H9 (cell line): ENCODE measurements around the gene RCAN3. TPM values are rescaled to one million over a fixed set of nuclear protein-coding genes. Genes with fewer than 3 reads are reported as not detected.

Experiments used
- DNase-seq: peaks from one replicate; pipeline ENCODE4 v3.0.0-alpha.2; 2017
- H2AFZ ChIP-seq: one replicate; pipeline ENCODE4 v1.6.1; 2013; ENCODE audit warnings: mild to moderate bottlenecking, low read length, control low read depth, moderate library complexity
- H2AK5ac ChIP-seq: 2 replicates; pipeline ENCODE4 v1.6.1; 2013; ENCODE audit warnings: low read length, control low read depth, mixed read lengths; ENCODE audit not compliant: insufficient read length
- H2BK120ac ChIP-seq: one replicate; pipeline ENCODE4 v1.6.1; 2013; ENCODE audit warnings: low read depth, mild to moderate bottlenecking, low read length, control low read depth, inconsistent platforms; ENCODE audit not compliant: poor library complexity, severe bottlenecking
- H2BK12ac ChIP-seq: 2 replicates; pipeline ENCODE4 v1.6.1; 2013; ENCODE audit warnings: low read length, control low read depth, mixed read lengths, low read depth; ENCODE audit not compliant: insufficient read length
- H2BK15ac ChIP-seq: 2 replicates; pipeline ENCODE4 v1.6.1; 2013; ENCODE audit warnings: low read depth, low read length, control low read depth
- H2BK20ac ChIP-seq: one replicate; pipeline ENCODE4 v1.6.1; 2013; ENCODE audit warnings: low read depth, mild to moderate bottlenecking, low read length, control low read depth, inconsistent platforms; ENCODE audit not compliant: poor library complexity, severe bottlenecking
- H2BK5ac ChIP-seq: 2 replicates; pipeline ENCODE4 v1.6.1; 2013; ENCODE audit warnings: low read length, control low read depth, mixed read lengths; ENCODE audit not compliant: insufficient read length
- H3K14ac ChIP-seq: 2 replicates; pipeline ENCODE4 v1.6.1; 2013; ENCODE audit warnings: low read length, control low read depth; ENCODE audit not compliant: insufficient read depth
- H3K18ac ChIP-seq: 2 replicates; pipeline ENCODE4 v1.6.1; 2013; ENCODE audit warnings: low read depth, mild to moderate bottlenecking, mixed read lengths, low read length, control low read depth; ENCODE audit not compliant: insufficient read length
- H3K23ac ChIP-seq: 2 replicates; pipeline ENCODE4 v1.6.1; 2013; ENCODE audit warnings: low read length, control low read depth, mixed read lengths, low read depth; ENCODE audit not compliant: insufficient read length
- H3K23me2 ChIP-seq: 2 replicates; pipeline ENCODE4 v1.6.1; 2013; ENCODE audit warnings: low read depth, mild to moderate bottlenecking, mixed read lengths, low read length, control low read depth; ENCODE audit not compliant: insufficient read length, poor library complexity, severe bottlenecking
- H3K27ac ChIP-seq: 2 replicates; pipeline ENCODE4 v1.5.1; 2013; ENCODE audit warnings: low read length, control low read depth, mixed read lengths, low read depth; ENCODE audit not compliant: insufficient read length
- H3K27me3 ChIP-seq: 2 replicates; pipeline ENCODE4 v1.6.1; 2013; ENCODE audit warnings: low read length, control low read depth, inconsistent platforms; ENCODE audit not compliant: insufficient read depth
- H3K4ac ChIP-seq: 2 replicates; pipeline ENCODE4 v1.6.1; 2013; ENCODE audit warnings: low read depth, mild to moderate bottlenecking, control low read depth, inconsistent platforms, low read length, moderate library complexity
- H3K4me1 ChIP-seq: 2 replicates; pipeline ENCODE4 v1.6.1; 2013; ENCODE audit warnings: low read length, control low read depth, inconsistent platforms; ENCODE audit not compliant: insufficient read depth
- H3K4me2 ChIP-seq: 2 replicates; pipeline ENCODE4 v1.6.1; 2013; ENCODE audit warnings: low read length, control low read depth, mixed read lengths; ENCODE audit not compliant: insufficient read length, insufficient read depth
- H3K56ac ChIP-seq: 2 replicates; pipeline ENCODE4 v1.6.1; 2013; ENCODE audit warnings: low read depth, mild to moderate bottlenecking, mixed read lengths, low read length, control low read depth; ENCODE audit not compliant: insufficient read length
- H3K79me1 ChIP-seq: 2 replicates; pipeline ENCODE4 v1.6.1; 2013; ENCODE audit warnings: low read depth, mild to moderate bottlenecking, moderate library complexity, low read length, control low read depth, inconsistent platforms; ENCODE audit not compliant: insufficient read depth, poor library complexity, severe bottlenecking
- H3K79me2 ChIP-seq: 2 replicates; pipeline ENCODE4 v1.6.1; 2013; ENCODE audit warnings: low read length, control low read depth, inconsistent platforms; ENCODE audit not compliant: insufficient read depth
- H3K9ac ChIP-seq: 2 replicates; pipeline ENCODE4 v1.6.1; 2013; ENCODE audit warnings: low read length, control low read depth, mixed read lengths; ENCODE audit not compliant: insufficient read length; ENCODE audit errors: extremely low read depth
- H3K9me3 ChIP-seq: one replicate; pipeline ENCODE4 v1.6.1; 2013; ENCODE audit warnings: low read depth, low read length, inconsistent platforms; ENCODE audit not compliant: control insufficient read depth
- H3T11ph ChIP-seq: one replicate; pipeline ENCODE4 v1.6.1; 2013; ENCODE audit warnings: mild to moderate bottlenecking, low read length, control low read depth, inconsistent platforms
- H4K20me1 ChIP-seq: one replicate; pipeline ENCODE4 v1.6.1; 2013; ENCODE audit not compliant: control insufficient read depth, insufficient read length, insufficient read depth
- H4K5ac ChIP-seq: 2 replicates; pipeline ENCODE4 v1.6.1; 2013; ENCODE audit warnings: low read depth, mild to moderate bottlenecking, mixed read lengths, low read length, control low read depth; ENCODE audit not compliant: insufficient read length
- H4K8ac ChIP-seq: replicated peaks from 2 replicates; pipeline ENCODE4 v1.6.1; 2013; ENCODE audit warnings: low read length, control low read depth, mixed read lengths, low read depth; ENCODE audit not compliant: insufficient read length
- H4K91ac ChIP-seq: 2 replicates; pipeline ENCODE4 v1.6.1; 2013; ENCODE audit warnings: low read depth, mild to moderate bottlenecking, moderate library complexity, mixed read lengths, low read length, control low read depth; ENCODE audit not compliant: insufficient read length
- H3K27ac Mint-ChIP-seq, 3 experiments: 2 replicates in 2 of 3; 3 replicates in 1 of 3; pipeline ENCODE4 v1.8.0; 2020 to 2021; ENCODE audit warnings: mixed read lengths in 3 of 3, mild to moderate bottlenecking in 1 of 3, moderate library complexity in 1 of 3
- H3K27me3 Mint-ChIP-seq: 2 replicates; pipeline ENCODE4 v1.8.0; 2021; ENCODE audit warnings: low read depth, mild to moderate bottlenecking, moderate library complexity, mixed read lengths
- H3K36me3 Mint-ChIP-seq, 3 experiments: 2 replicates in 2 of 3; 3 replicates in 1 of 3; pipeline ENCODE4 v1.8.0; 2020 to 2021; ENCODE audit warnings: low read depth in 3 of 3, mixed read lengths in 3 of 3; ENCODE audit not compliant: insufficient read depth in 1 of 3
- H3K4me1 Mint-ChIP-seq, 2 experiments: 2 replicates each; pipeline ENCODE4 v1.8.0; 2020; ENCODE audit warnings: mixed read lengths in 2 of 2
- H3K4me3 Mint-ChIP-seq, 2 experiments: 2 replicates in 1 of 2; 3 replicates in 1 of 2; pipeline ENCODE4 v1.8.0; 2020 to 2021; ENCODE audit warnings: mild to moderate bottlenecking in 2 of 2, mixed read lengths in 2 of 2, moderate library complexity in 1 of 2
- H3K9me3 Mint-ChIP-seq, 2 experiments: 2 replicates in 1 of 2; 3 replicates in 1 of 2; pipeline ENCODE4 v1.8.0; 2020; ENCODE audit warnings: mild to moderate bottlenecking in 2 of 2, mixed read lengths in 2 of 2, moderate library complexity in 1 of 2
- CTCF ChIP-seq: fragments of 200-600 bp; sonication (generic); conservative IDR thresholded peaks from 3 replicates; pipeline ENCODE4 v1.8.0; 2021; ENCODE audit warnings: antibody characterized with exemption, mild to moderate bottlenecking
- WGBS: extraction: QIAGEN DNeasy Blood & Tissue Kit; methylation state at CpG from one replicate; pipeline ENCODE4 v1.1.7; 2013; ENCODE audit warnings: missing lambda C conversion rate, low lambda C conversion rate, mixed read lengths; ENCODE audit not compliant: insufficient read length; ENCODE audit errors: extremely low coverage; 5-methylcytosine and 5-hydroxymethylcytosine counted together
- total RNA-seq: library from RNA; stranded (reverse); gene quantifications from 2 replicates; pipeline ENCODE4 v1.2.1, GENCODE V29; 2021

Gene RCAN3
- total RNA-seq, 1 experiment from 2014 or later = 13.0 TPM

GRCh38 chr1:24490101-24490781 is 12.4 kb upstream of the RCAN3 start:
- no peak overlapping the region for H3K4ac ChIP-seq
- peaks cover 8 to 17% (median 12%) of the 10 kb centered on the region in 3 experiments; a peak in 6 of 7 replicates for H3K36me3 Mint-ChIP-seq
- H3K14ac ChIP-seq = no peak overlapping the region
- no peaks in the 10 kb centered on the region for H3K79me2 ChIP-seq
- H3K9me3 Mint-ChIP-seq = peaks cover 22% of the 10 kb centered on the region in 2 experiments
- H3K79me1 ChIP-seq = no peaks in the 10 kb centered on the region
- no peak overlapping the region for H2AFZ ChIP-seq
- H3K9me3 ChIP-seq = no peaks in the 10 kb centered on the region
- no peak overlapping the region for H4K5ac ChIP-seq
- TF ChIP-seq CTCF = no peak
- no peaks in the 10 kb centered on the region for H3K4me1 Mint-ChIP-seq
- no peak overlapping the region for H2BK5ac ChIP-seq
- no peak overlapping the region for H3T11ph ChIP-seq
- no peak overlapping the region for H3K4me3 Mint-ChIP-seq
- no CpG with 5 or more reads among the region's 18 CpGs for WGBS
- no peak overlapping the region for H3K27ac ChIP-seq
- H4K20me1 ChIP-seq = no peaks in the 10 kb centered on the region
- no peak overlapping the region for H3K18ac ChIP-seq
- H3K23me2 ChIP-seq = no peaks in the 10 kb centered on the region
- H3K9ac ChIP-seq = no peak overlapping the region
- no peak overlapping the region for H2BK15ac ChIP-seq
- H3K56ac ChIP-seq = no peak overlapping the region
- H3K4me1 ChIP-seq = no peaks in the 10 kb centered on the region
- no peak overlapping the region for H2BK12ac ChIP-seq
- DNase-seq = no peak
- H3K27me3 Mint-ChIP-seq = peaks cover 3% of the 10 kb centered on the region
- H3K27ac Mint-ChIP-seq = no peak overlapping the region
- H4K91ac ChIP-seq = no peak overlapping the region
- H2BK120ac ChIP-seq = no peak overlapping the region
- H3K4me2 ChIP-seq = no peak overlapping the region
- no peak overlapping the region for H2BK20ac ChIP-seq
- no peak overlapping the region for H2AK5ac ChIP-seq
- no peaks in the 10 kb centered on the region for H3K27me3 ChIP-seq
- H4K8ac ChIP-seq = no peak overlapping the region
- H3K23ac ChIP-seq = no peak overlapping the region
